NCI-H1417 (cell line): ENCODE data around the gene MECR.
"Not testable (repeated sequence)": the region's sequence is repeated elsewhere in the genome, so short reads cannot be mapped to it uniquely, and the experiment has no call there.

ENCODE experiments used
- DNase-seq, 3 experiments: peaks; one replicate each; lab custom pipeline; 2025; lab: John Stamatoyannopoulos, UW

Gene MECR

GRCh38 chr1:29235955-29236711 lies 5.4 kb upstream of the MECR start, which contains the start of gene PTPRU:
PTPRU (plus strand) TSS chr1:29236522; CDS start chr1:29236645, 123 bp downstream.
- DNase-seq: peak; percentile 75 to 79 (median 76)

- not testable (repeated sequence) for DNase-seq
These were observed 4.1 kb upstream of the MECR start for GRCh38 chr1:29234881-29235280.

GRCh38 chr1:29234471-29234870 lies 3.7 kb upstream of the MECR start:
- DNase-seq: peak in 1 of 3 experiments; percentile 49

GRCh38 chr1:29233693-29234092 lies 3.0 kb upstream of the MECR start:
- no peak for DNase-seq

GRCh38 chr1:29232387-29232786 lies 1.7 kb upstream of the MECR start:
- DNase-seq: no peak

- DNase-seq: no peak
These were observed 556 bp downstream of the MECR start for GRCh38 chr1:29230204-29230552.

GRCh38 chr1:29227511-29227910 lies 3.2 kb downstream of the MECR start:
- DNase-seq: no peak

- no peak for DNase-seq
These were observed 5.4 kb downstream of the MECR start for GRCh38 chr1:29225361-29225760.

GRCh38 chr1:29224356-29224837 lies 6.3 kb downstream of the MECR start:
- DNase-seq: no peak

- DNase-seq: no peak
These were observed 7.2 kb downstream of the MECR start for GRCh38 chr1:29223521-29223920.

- DNase-seq: no peak
These were observed 8.0 kb downstream of the MECR start for GRCh38 chr1:29222686-29223085.

GRCh38 chr1:29222260-29222659 lies 8.5 kb downstream of the MECR start:
- not testable (repeated sequence) for DNase-seq

GRCh38 chr1:29221296-29221695 lies 9.4 kb downstream of the MECR start:
- DNase-seq: no peak

- DNase-seq: no peak
These were observed 12.5 kb downstream of the MECR start for GRCh38 chr1:29218223-29218622.

GRCh38 chr1:29217633-29218032 lies 13.1 kb downstream of the MECR start:
- no peak for DNase-seq

GRCh38 chr1:29213055-29213454 lies 17.7 kb downstream of the MECR start:
- DNase-seq: no peak

GRCh38 chr1:29211086-29212030 lies 19.4 kb downstream of the MECR start:
- DNase-seq: peak in 1 of 3 experiments; percentile 58

- no peak for DNase-seq
These were observed 20.3 kb downstream of the MECR start for GRCh38 chr1:29210278-29211085.

- no peak for DNase-seq
These were observed 21.6 kb downstream of the MECR start for GRCh38 chr1:29209173-29209572.

- no peak for DNase-seq
These were observed 22.3 kb downstream of the MECR start for GRCh38 chr1:29208442-29208841.

- DNase-seq: peak; percentile 73 to 92 (median 92)
These were observed 28.0 kb downstream of the MECR start for GRCh38 chr1:29202584-29203340.
